Nephron (organoid): ENCODE measurements around the gene ALDH3B1.

Experiments used
- H3K27ac Mint-ChIP-seq, 3 experiments: 2 replicates each; pipeline ENCODE4 v1.8.0; 2020; ENCODE audit warnings: mixed read lengths in 3 of 3, mild to moderate bottlenecking in 2 of 3, moderate library complexity in 1 of 3
- H3K27me3 Mint-ChIP-seq: 2 replicates; pipeline ENCODE4 v1.8.0; 2021; ENCODE audit warnings: low read depth, mild to moderate bottlenecking, moderate library complexity, mixed read lengths
- H3K36me3 Mint-ChIP-seq: 2 replicates; pipeline ENCODE4 v1.8.0; 2020; ENCODE audit warnings: low read depth, mixed read lengths
- H3K4me1 Mint-ChIP-seq: 2 replicates; pipeline ENCODE4 v1.8.0; 2020; ENCODE audit warnings: mixed read lengths
- H3K4me3 Mint-ChIP-seq, 3 experiments: 2 replicates each; pipeline ENCODE4 v1.8.0; 2020; ENCODE audit warnings: mild to moderate bottlenecking in 3 of 3, mixed read lengths in 3 of 3, moderate library complexity in 2 of 3
- H3K9me3 Mint-ChIP-seq: 2 replicates; pipeline ENCODE4 v1.8.0; 2020; ENCODE audit warnings: mixed read lengths
- CTCF ChIP-seq, 3 experiments: fragments of 200-600 bp; sonication (generic); IDR thresholded peaks; one replicate each; pipeline ENCODE4 v1.5.0; 2021; ENCODE audit warnings: antibody characterized with exemption in 3 of 3; ENCODE audit not compliant: unreplicated experiment in 3 of 3

Gene ALDH3B1

GRCh38 chr11:68076371-68077042 lies 66.4 kb downstream of the ALDH3B1 start:
- Mint-ChIP-seq H3K27me3 (no peaks in the 10 kb centered on the region), H3K36me3 (peaks cover 38% of the 10 kb centered on the region), H3K4me1 (peaks cover 1% of the 10 kb centered on the region), H3K9me3 (no peaks in the 10 kb centered on the region), H3K4me3 (no peak overlapping the region), H3K27ac (no peak overlapping the region)
- no peak for TF ChIP-seq CTCF (IDR thresholded peaks at IDR 0.05; ENCODE audit: unreplicated experiment in 3 of 3)

DNA sequence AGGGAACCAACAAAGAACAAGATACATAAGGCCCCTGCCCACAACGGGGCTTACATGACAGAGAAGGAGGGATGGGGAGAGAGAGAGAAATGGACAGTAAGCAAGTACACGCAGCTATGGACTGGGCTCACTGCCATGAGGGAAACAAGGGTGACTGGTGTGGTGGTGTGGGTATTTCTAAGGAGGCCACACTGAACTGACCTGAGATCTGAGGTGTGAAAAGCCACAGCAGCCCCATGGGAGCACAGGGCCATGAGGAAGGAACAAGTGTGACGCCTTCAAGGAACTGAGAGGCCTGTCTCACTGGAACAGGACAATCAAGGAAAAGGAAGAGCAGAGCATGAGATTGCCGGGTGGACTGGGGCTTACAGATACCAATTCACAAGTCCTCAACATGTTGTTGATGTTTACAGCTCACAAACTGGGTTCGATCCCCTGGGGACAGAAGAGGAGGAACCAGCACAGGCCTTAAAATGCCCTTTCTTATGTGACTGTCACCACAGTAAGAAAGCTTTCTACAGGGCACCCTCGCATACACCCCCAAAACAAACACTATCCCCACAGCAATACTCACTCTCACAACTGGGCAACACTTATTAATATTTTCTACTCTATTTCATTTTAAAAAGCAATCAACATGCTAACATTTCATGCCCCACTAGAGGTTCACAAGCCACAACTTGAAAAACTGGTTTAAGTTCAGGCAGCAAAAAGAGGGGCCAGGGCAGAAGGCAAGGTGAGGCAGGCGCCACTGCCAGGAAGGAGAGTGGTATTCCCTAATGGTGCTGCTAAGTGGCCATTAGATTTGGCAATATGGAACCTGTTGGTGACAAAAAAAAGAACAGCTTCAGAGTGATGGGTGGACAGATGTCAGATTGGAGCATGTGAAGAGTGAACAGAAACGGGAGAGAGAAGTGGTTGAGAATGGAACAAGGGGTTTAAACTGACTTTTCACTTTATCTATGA lies 67.8 kb downstream of the ALDH3B1 start:
- H3K27me3 Mint-ChIP-seq, result no peaks in the 10 kb centered on the region
- H3K4me3 Mint-ChIP-seq, result no peak overlapping the region
- peak overlapping the region in 1 of 3 experiments; percentile 23 for H3K27ac Mint-ChIP-seq
- no peak for TF ChIP-seq CTCF (IDR thresholded peaks at IDR 0.05; ENCODE audit: unreplicated experiment in 3 of 3)
- H3K9me3 Mint-ChIP-seq, result no peaks in the 10 kb centered on the region
- peaks cover 31% of the 10 kb centered on the region for H3K36me3 Mint-ChIP-seq
- peaks cover 10% of the 10 kb centered on the region for H3K4me1 Mint-ChIP-seq
